Measurements from ENCODE around the gene PCDH12.

- TF ChIP-seq EP300 (IDR thresholded peaks at IDR 0.05; ENCODE audit: borderline replicate concordance in 1 of 2, low read depth in 1 of 2, low read length in 1 of 2): no peak
- TF ChIP-seq CTCF (IDR thresholded peaks at IDR 0.05): no peak
- TF ChIP-seq POLR2AphosphoS5 (IDR thresholded peaks at IDR 0.05; ENCODE audit: low read depth, low read length): no peak
- no peak for TF ChIP-seq SMC3 (IDR thresholded peaks at IDR 0.05; ENCODE audit: low read depth, low read length)
- no peak for TF ChIP-seq RXRA (IDR thresholded peaks at IDR 0.05; ENCODE audit: borderline replicate concordance, low read depth)
- TF ChIP-seq GATA2 (CRISPR knock-in tag; IDR thresholded peaks at IDR 0.05): no peak
- TF ChIP-seq MXI1 (IDR thresholded peaks at IDR 0.05; ENCODE audit: low read depth, low read length): no peak
- TF ChIP-seq NFIC (IDR thresholded peaks at IDR 0.05; ENCODE audit: borderline replicate concordance): no peak
- no peak for TF ChIP-seq ELF1 (IDR thresholded peaks at IDR 0.05)
- TF ChIP-seq GABPA (IDR thresholded peaks at IDR 0.05; ENCODE audit: low read depth): no peak
- no peak for TF ChIP-seq YY1 (IDR thresholded peaks at IDR 0.05; ENCODE audit: low read depth)
Observed at GRCh38 chr5:141941779-141942178, 16.2 kb downstream of the PCDH12 start.

Data from SK-N-SH (cell line).